Lower lobe of right lung (tissue), 2 donors: Measurements from ENCODE around the gene EEA1. TPM values are rescaled to one million over a fixed set of nuclear protein-coding genes. Genes with fewer than 3 reads are reported as not detected.

Experiments used
- ATAC-seq, 2 donors: fragments of 200-7000 bp; cut with Tn5 transposase; one replicate each; pipeline ENCODE4 v1.9.1; 2020 to 2022; ENCODE audit warnings: mild to moderate bottlenecking in 2 of 2, moderate library complexity in 2 of 2
- DNase-seq: peaks from one replicate; pipeline ENCODE4 v3.0.0-alpha.2; 2020
- H3K27ac ChIP-seq: fragments of 200-600 bp; one replicate; pipeline ENCODE4 v1.8.0; 2022
- H3K27me3 ChIP-seq: fragments of 200-600 bp; one replicate; pipeline ENCODE4 v1.8.0; 2022; ENCODE audit warnings: low read depth
- H3K36me3 ChIP-seq: fragments of 200-600 bp; one replicate; pipeline ENCODE4 v1.8.0; 2022; ENCODE audit warnings: mild to moderate bottlenecking
- H3K4me1 ChIP-seq: fragments of 200-600 bp; one replicate; pipeline ENCODE4 v1.8.0; 2022
- H3K4me3 ChIP-seq: fragments of 200-600 bp; one replicate; pipeline ENCODE4 v1.8.0; 2022; ENCODE audit warnings: mild to moderate bottlenecking
- H3K9me3 ChIP-seq: fragments of 200-600 bp; one replicate; pipeline ENCODE4 v1.8.0; 2022
- intact Hi-C: fragments of 100-400 bp; cut with DNase I; formaldehyde crosslinking; loops from one replicate; pipeline ENCODE4 v1.11.0; 2022
- total RNA-seq: library from RNA; stranded (reverse); fragmentation: NEBNext Ultra II Directional; extraction: Animal tissue kit (Norgen Biotek cat#: 25700); gene quantifications from one replicate; pipeline ENCODE4 v1.2.1, GENCODE V29; 2021
- TF ChIP-seq, protein P1 (sequence below): fragments of 200-600 bp; IDR thresholded peaks from one replicate; pipeline ENCODE4 v1.8.0; 2022; ENCODE audit warnings: antibody characterized with exemption, mild to moderate bottlenecking
- donor health status: DM: no; HTN: yes; CAD: no; lungs with severe emphysema.

The EEA1 gene
- total RNA-seq, 1 donor from 2014 or later, result 33.5 TPM

DNA sequence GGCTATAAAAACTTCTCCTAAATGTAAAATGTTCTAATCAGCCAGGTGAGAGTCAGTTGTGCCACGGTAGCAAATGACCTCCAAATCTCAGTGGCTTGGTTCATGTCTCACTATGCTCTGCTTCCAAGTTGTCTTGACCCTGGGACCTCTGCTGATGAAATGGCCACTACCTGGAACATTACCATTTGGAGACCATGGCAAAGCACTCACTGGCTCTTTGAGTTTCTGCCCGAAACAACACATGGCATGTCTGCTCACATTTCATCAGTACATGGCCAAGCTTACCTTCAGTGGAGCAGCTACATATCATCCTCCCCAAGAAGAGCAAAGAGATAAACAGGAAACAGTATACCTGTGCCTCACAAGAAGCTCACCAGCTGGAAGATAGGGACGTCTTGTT is 186.1 kb downstream of the EEA1 start:
- Histone ChIP-seq H3K27ac (no peak overlapping the region), H3K9me3 (no peaks in the 10 kb centered on the region), H3K27me3 (no peaks in the 10 kb centered on the region), H3K36me3 (no peaks in the 10 kb centered on the region), H3K4me1 (no peaks in the 10 kb centered on the region), H3K4me3 (no peak overlapping the region)
- DNase-seq (no peak), ATAC-seq (no peak)
- TF ChIP-seq, protein P1, sequence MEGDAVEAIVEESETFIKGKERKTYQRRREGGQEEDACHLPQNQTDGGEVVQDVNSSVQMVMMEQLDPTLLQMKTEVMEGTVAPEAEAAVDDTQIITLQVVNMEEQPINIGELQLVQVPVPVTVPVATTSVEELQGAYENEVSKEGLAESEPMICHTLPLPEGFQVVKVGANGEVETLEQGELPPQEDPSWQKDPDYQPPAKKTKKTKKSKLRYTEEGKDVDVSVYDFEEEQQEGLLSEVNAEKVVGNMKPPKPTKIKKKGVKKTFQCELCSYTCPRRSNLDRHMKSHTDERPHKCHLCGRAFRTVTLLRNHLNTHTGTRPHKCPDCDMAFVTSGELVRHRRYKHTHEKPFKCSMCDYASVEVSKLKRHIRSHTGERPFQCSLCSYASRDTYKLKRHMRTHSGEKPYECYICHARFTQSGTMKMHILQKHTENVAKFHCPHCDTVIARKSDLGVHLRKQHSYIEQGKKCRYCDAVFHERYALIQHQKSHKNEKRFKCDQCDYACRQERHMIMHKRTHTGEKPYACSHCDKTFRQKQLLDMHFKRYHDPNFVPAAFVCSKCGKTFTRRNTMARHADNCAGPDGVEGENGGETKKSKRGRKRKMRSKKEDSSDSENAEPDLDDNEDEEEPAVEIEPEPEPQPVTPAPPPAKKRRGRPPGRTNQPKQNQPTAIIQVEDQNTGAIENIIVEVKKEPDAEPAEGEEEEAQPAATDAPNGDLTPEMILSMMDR, result no peak
- intact Hi-C loops, result no loop called here

DNA sequence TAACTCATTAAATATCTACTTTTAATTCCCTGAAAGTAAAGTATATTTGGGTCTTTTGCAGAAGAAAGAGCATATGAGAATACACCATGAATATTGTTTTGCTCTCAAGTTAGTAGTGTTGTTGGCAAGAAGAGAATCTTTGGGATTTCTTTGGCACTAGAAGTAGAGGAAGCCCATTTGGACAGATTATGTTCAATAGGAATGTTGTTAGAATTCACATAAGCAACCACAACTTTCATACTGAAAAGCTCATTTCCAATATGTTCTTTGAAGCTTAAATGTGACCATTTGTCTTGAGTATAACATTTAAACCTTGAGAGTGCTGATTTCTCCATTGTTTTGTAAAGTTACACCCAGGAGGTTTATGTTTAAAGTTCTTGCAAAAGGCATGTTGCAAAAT is 188.7 kb downstream of the EEA1 start:
- no peak for DNase-seq
- peaks cover 8% of the 10 kb centered on the region for H3K4me1 ChIP-seq
- intact Hi-C loops, result no loop called here
- H3K9me3 ChIP-seq, result no peaks in the 10 kb centered on the region
- no peak overlapping the region for H3K27ac ChIP-seq
- no peak overlapping the region for H3K4me3 ChIP-seq
- TF ChIP-seq, protein P1, result no peak
- ATAC-seq, result no peak
- no peaks in the 10 kb centered on the region for H3K27me3 ChIP-seq
- H3K36me3 ChIP-seq, result no peaks in the 10 kb centered on the region

DNA sequence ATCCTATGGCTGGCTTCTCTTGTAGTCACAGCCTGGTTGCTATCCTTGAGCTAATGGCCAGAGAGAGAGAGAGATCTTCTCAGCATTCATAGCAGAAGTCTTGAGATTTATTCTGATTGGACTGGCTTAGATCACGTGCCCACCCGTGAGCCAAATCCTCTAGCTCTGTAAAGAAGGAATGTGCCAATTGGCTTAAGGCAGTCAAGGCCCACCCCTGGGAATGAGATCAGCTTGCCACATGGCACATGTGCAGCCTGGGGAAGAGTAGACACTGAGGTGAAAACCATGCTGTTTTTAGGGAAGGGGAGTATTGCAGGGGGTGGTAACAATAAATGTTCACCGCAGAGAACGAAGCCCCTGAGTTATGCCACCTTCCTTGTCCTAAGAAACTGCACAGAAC is 190.0 kb downstream of the EEA1 start:
- ATAC-seq (no peak), DNase-seq (no peak)
- TF ChIP-seq, protein P1, result no peak
- Histone ChIP-seq H3K4me1 (peaks cover 17% of the 10 kb centered on the region), H3K27ac (no peak overlapping the region), H3K27me3 (no peaks in the 10 kb centered on the region), H3K9me3 (no peaks in the 10 kb centered on the region), H3K4me3 (no peak overlapping the region), H3K36me3 (no peaks in the 10 kb centered on the region)
- intact Hi-C loops, result no loop called here

DNA sequence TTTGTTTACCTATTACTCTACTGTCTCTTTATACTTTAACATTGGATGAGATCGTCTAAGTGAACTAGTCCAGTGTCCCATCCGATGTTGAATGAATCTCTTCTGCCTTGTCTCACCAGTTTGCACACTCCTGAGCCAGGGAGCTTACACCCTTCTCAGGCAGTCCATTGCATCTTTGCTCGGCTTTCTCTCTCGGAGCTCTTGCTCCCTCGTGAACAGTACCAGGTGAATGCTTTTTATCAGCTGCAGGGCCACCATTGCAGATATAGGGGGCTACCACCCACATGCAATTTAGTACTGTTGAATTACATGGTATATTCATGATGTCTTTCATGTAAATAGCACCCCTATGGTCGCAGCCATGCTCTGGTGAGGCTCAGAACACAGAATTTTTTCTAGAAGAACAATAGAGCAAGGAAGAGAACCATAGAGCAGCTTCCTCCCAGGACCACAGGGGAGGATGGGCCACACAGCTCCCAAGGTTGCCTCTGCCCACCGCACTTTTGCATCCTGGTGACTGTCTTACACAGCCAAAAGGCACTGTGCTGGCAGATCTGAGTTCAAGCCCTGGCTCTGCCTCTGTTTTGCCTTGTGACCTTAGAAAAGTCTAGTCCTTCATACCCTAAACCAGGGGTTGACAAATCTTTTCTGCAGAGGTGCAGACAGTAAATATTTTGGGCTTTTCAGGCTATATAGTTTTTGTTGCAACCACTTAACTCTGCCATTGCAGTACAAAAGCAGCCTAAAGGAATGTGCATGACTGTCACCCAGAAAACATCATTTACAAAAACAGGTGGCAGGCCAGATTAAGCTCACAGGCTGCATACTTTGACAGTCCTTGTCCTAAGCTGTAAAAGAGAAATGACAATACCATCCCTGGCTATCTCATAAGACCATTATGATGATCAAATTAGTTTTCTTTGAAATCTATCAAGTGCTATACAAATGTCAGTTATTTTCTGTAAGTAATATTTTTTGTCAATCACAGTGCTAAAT is 190.9 kb downstream of the EEA1 start:
- DNase-seq (no peak), ATAC-seq (no peak)
- Histone ChIP-seq H3K27ac (no peak overlapping the region), H3K9me3 (no peaks in the 10 kb centered on the region), H3K27me3 (no peaks in the 10 kb centered on the region), H3K4me3 (no peak overlapping the region), H3K4me1 (peaks cover 17% of the 10 kb centered on the region), H3K36me3 (no peaks in the 10 kb centered on the region)
- TF ChIP-seq, protein P1, result no peak
- intact Hi-C loops, result no loop called here

DNA sequence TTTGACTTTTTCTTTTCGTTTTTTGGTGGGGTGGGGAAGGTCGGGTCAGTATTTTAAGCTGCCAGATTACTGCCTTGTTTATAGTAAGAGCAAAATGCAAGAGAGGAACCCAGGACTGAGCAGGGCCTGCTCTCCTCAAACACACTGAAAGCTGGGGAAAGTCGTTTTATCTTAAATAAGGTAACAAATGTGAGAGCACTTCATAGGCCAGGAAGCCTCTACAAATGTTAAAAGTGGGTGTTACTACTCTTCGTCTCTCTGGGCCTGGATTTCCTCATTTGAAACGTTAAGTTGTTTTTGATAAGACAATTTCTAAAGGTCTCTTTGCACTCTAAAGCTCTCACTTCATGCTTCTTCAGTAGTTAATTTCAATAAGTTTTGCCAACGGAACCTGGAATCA is 192.5 kb downstream of the EEA1 start:
- TF ChIP-seq, protein P1, result no peak
- Histone ChIP-seq H3K9me3 (no peaks in the 10 kb centered on the region), H3K27ac (no peak overlapping the region), H3K27me3 (no peaks in the 10 kb centered on the region), H3K4me1 (peaks cover 17% of the 10 kb centered on the region), H3K4me3 (no peak overlapping the region), H3K36me3 (no peaks in the 10 kb centered on the region)
- no peak for DNase-seq
- intact Hi-C loops, result no loop called here
- ATAC-seq, result peak in 1 of 2 donors; percentile 21
